ENCODE data around the gene SEMA6D. TPM values are rescaled to one million over a fixed set of nuclear protein-coding genes. Genes with fewer than 3 reads are reported as not detected.

Gene SEMA6D
- total and polyA plus RNA-seq, 2 donors (not counting 3 experiments of a cell fraction or from before 2014, with no cell fraction given): 16.3 to 22.5 TPM

DNA sequence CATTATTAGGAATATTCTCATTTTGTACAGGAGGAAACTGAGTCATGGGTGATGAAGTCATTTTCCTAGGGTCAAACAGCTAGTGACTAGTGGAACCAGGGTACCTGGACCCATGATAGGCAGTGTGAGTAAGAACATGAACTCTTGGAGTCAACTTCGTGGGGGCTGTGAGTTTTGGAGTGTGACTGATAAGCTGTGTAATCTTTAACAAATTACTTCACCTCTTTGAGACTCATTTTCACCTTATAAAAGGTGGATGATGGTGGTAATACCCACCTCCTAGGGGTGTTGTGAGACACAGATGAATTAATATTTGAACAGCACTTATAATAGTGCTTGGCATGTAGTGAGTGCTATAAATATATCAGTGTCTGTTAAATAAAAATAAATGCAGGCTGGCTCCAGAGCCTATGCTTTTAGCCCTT, 9.1 kb downstream of the SEMA6D start:
- ChIA-PET POLR2A (interaction anchor here (1.1 kb wide), 1 partner anchor 13 kb away, joined by 5 read pairs; no protein-coding TSS in a partner anchor), CTCF (interaction anchor here (1.1 to 2.5 kb wide), 4 partner anchors 9 to 531 kb away, joined by 3 to 11 read pairs (median 4); partner anchors contain the start of gene SEMA6D)
- H3K27me3 ChIP-seq (ENCODE audit: control insufficient read depth in 2 of 2, insufficient read depth in 2 of 2, low read length in 2 of 2): no peaks in the 10 kb centered on the region
- FAIRE-seq: peak; percentile 84
- H3K9me3 ChIP-seq (replicated peaks; ENCODE audit: control insufficient read depth, insufficient read depth, low read length): no peaks in the 10 kb centered on the region
- H3K4me1 ChIP-seq (ENCODE audit: control insufficient read depth, extremely low read depth, insufficient read depth, low read length): peaks cover 12% of the 10 kb centered on the region
- TF ChIP-seq EZH2 (IDR thresholded peaks at IDR 0.05; ENCODE audit: borderline replicate concordance, low read depth, low read length, severe bottlenecking): no peak
- TF ChIP-seq JUN (IDR thresholded peaks at IDR 0.05; ENCODE audit: borderline replicate concordance, insufficient read depth, insufficient read length, low read depth): peak; percentile 55
- TF ChIP-seq FOS (IDR thresholded peaks at IDR 0.05; ENCODE audit: borderline replicate concordance, insufficient read depth, low read length): peak; percentile 81
- no peak for TF ChIP-seq MYC (IDR thresholded peaks at IDR 0.05; ENCODE audit: low read depth, low read length)
- no peak for TF ChIP-seq POLR2A (IDR thresholded peaks at IDR 0.05; ENCODE audit: low read depth, low read length)
- TF ChIP-seq POLR2AphosphoS5 (IDR thresholded peaks at IDR 0.05; ENCODE audit: insufficient read depth, low read depth, low read length): no peak
- H4K20me1 ChIP-seq (replicated peaks; ENCODE audit: control insufficient read depth, extremely low read depth, insufficient read depth, low read length): no peaks in the 10 kb centered on the region
- no peak overlapping the region for H2AFZ ChIP-seq (ENCODE audit: low read depth, low read length)
- H3K9me1 ChIP-seq (replicated peaks; ENCODE audit: control insufficient read depth, extremely low read depth, insufficient read depth, low read length): no peaks in the 10 kb centered on the region
- peak; percentile 67 for DNase-seq (ENCODE audit: low read depth, low spot score)
- H3K36me3 ChIP-seq (ENCODE audit: control insufficient read depth in 2 of 2, extremely low read depth in 1 of 2, insufficient read depth in 2 of 2, low read length in 2 of 2): no peaks in the 10 kb centered on the region
- peaks cover under 1% of the 10 kb centered on the region for H3K79me2 ChIP-seq (ENCODE audit: control insufficient read depth, insufficient read depth, low read length)
- BruUV-seq (replicated peaks): no TSS peak
- H3K4me3 ChIP-seq (replicated peaks in 1 of 3; ENCODE audit: insufficient read depth in 1 of 3, low read depth in 1 of 3, low read length in 3 of 3): no peak overlapping the region
- peak overlapping the region; percentile 28 for H3K4me2 ChIP-seq (ENCODE audit: insufficient read depth, low read length)
- intact Hi-C loops (cut with micrococcal nuclease) (no loop called here), dilution Hi-C loops (cut with MboI; ENCODE audit: extremely low pct_ligation_motif_present, low sequenced_read_pairs) (no loop called here)
- no peak overlapping the region for H3K27ac ChIP-seq (ENCODE audit: insufficient read depth, low read depth, low read length)
- no peak overlapping the region for H3K9ac ChIP-seq (replicated peaks; ENCODE audit: extremely low read depth, insufficient read depth, low read length)

DNA sequence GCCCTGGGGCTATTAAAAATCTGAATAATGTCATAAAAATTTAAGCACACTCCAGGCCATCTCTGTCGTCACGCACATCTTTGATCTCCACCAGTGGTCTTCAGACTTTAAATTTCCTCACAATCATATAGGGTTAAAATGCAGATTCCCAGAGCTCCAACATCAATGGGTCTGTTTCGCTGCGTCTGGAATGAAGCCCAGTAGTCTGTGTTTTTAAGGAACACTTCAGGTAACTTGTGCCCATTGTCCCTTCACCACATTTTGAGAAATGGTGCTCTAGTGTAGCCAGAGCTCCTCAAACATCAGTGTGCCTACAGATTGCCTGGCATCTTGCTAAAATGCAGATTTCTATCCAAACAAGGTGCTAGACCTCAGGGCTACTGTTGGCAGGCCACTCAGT, 9.8 kb downstream of the SEMA6D start:
- Histone ChIP-seq H3K27me3 (ENCODE audit: control insufficient read depth in 2 of 2, insufficient read depth in 2 of 2, low read length in 2 of 2) (no peaks in the 10 kb centered on the region), H3K9ac (replicated peaks; ENCODE audit: extremely low read depth, insufficient read depth, low read length) (no peak overlapping the region), H3K27ac (ENCODE audit: insufficient read depth, low read depth, low read length) (no peak overlapping the region), H3K4me3 (replicated peaks in 1 of 3; ENCODE audit: insufficient read depth in 1 of 3, low read depth in 1 of 3, low read length in 3 of 3) (no peak overlapping the region), H3K4me1 (ENCODE audit: control insufficient read depth, extremely low read depth, insufficient read depth, low read length) (peaks cover 12% of the 10 kb centered on the region), H4K20me1 (replicated peaks; ENCODE audit: control insufficient read depth, extremely low read depth, insufficient read depth, low read length) (no peaks in the 10 kb centered on the region), H3K9me3 (replicated peaks; ENCODE audit: control insufficient read depth, insufficient read depth, low read length) (no peaks in the 10 kb centered on the region), H3K36me3 (ENCODE audit: control insufficient read depth in 2 of 2, extremely low read depth in 1 of 2, insufficient read depth in 2 of 2, low read length in 2 of 2) (no peaks in the 10 kb centered on the region), H3K79me2 (ENCODE audit: control insufficient read depth, insufficient read depth, low read length) (no peaks in the 10 kb centered on the region), H3K4me2 (ENCODE audit: insufficient read depth, low read length) (no peak overlapping the region), H2AFZ (ENCODE audit: low read depth, low read length) (no peak overlapping the region), H3K9me1 (replicated peaks; ENCODE audit: control insufficient read depth, extremely low read depth, insufficient read depth, low read length) (no peaks in the 10 kb centered on the region)
- intact Hi-C loops (cut with micrococcal nuclease) (no loop called here), dilution Hi-C loops (cut with MboI; ENCODE audit: extremely low pct_ligation_motif_present, low sequenced_read_pairs) (no loop called here)
- DNase-seq (ENCODE audit: low read depth, low spot score) (no peak), FAIRE-seq (peak; percentile 46)
- BruUV-seq (replicated peaks): no TSS peak
- POLR2A ChIA-PET: no interaction called here
- TF ChIP-seq, protein P1, sequence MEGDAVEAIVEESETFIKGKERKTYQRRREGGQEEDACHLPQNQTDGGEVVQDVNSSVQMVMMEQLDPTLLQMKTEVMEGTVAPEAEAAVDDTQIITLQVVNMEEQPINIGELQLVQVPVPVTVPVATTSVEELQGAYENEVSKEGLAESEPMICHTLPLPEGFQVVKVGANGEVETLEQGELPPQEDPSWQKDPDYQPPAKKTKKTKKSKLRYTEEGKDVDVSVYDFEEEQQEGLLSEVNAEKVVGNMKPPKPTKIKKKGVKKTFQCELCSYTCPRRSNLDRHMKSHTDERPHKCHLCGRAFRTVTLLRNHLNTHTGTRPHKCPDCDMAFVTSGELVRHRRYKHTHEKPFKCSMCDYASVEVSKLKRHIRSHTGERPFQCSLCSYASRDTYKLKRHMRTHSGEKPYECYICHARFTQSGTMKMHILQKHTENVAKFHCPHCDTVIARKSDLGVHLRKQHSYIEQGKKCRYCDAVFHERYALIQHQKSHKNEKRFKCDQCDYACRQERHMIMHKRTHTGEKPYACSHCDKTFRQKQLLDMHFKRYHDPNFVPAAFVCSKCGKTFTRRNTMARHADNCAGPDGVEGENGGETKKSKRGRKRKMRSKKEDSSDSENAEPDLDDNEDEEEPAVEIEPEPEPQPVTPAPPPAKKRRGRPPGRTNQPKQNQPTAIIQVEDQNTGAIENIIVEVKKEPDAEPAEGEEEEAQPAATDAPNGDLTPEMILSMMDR (IDR thresholded peaks at IDR 0.05; ENCODE audit: extremely low read depth in 1 of 2, insufficient read depth in 1 of 2, low read depth in 1 of 2, low read length in 2 of 2): no peak
- TF ChIP-seq FOS (IDR thresholded peaks at IDR 0.05; ENCODE audit: borderline replicate concordance, insufficient read depth, low read length) (no peak), POLR2AphosphoS5 (IDR thresholded peaks at IDR 0.05; ENCODE audit: insufficient read depth, low read depth, low read length) (no peak), POLR2A (IDR thresholded peaks at IDR 0.05; ENCODE audit: low read depth, low read length) (no peak), MYC (IDR thresholded peaks at IDR 0.05; ENCODE audit: low read depth, low read length) (no peak), GATA2 (IDR thresholded peaks at IDR 0.05; ENCODE audit: insufficient read depth, insufficient read length, low read depth, low read length) (no peak), EZH2 (IDR thresholded peaks at IDR 0.05; ENCODE audit: borderline replicate concordance, low read depth, low read length, severe bottlenecking) (no peak), JUN (IDR thresholded peaks at IDR 0.05; ENCODE audit: borderline replicate concordance, insufficient read depth, insufficient read length, low read depth) (no peak)
- TF ChIP-seq, protein P2, sequence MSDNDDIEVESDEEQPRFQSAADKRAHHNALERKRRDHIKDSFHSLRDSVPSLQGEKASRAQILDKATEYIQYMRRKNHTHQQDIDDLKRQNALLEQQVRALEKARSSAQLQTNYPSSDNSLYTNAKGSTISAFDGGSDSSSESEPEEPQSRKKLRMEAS (IDR thresholded peaks at IDR 0.05; ENCODE audit: insufficient read depth, insufficient read length): no peak
- CTCF ChIA-PET: interaction anchor here (1.1 to 2.5 kb wide), 2 partner anchors 11 to 531 kb away, joined by 4 to 11 read pairs; partner anchors contain the start of gene SEMA6D

Measured in endothelial cell of umbilical vein (primary cell).